ENCODE results near the gene SUMO2.
"Not testable (repeated sequence)": the region's sequence is repeated elsewhere in the genome, so short reads cannot be mapped to it uniquely, and the experiment has no call there.

Gene SUMO2

DNA sequence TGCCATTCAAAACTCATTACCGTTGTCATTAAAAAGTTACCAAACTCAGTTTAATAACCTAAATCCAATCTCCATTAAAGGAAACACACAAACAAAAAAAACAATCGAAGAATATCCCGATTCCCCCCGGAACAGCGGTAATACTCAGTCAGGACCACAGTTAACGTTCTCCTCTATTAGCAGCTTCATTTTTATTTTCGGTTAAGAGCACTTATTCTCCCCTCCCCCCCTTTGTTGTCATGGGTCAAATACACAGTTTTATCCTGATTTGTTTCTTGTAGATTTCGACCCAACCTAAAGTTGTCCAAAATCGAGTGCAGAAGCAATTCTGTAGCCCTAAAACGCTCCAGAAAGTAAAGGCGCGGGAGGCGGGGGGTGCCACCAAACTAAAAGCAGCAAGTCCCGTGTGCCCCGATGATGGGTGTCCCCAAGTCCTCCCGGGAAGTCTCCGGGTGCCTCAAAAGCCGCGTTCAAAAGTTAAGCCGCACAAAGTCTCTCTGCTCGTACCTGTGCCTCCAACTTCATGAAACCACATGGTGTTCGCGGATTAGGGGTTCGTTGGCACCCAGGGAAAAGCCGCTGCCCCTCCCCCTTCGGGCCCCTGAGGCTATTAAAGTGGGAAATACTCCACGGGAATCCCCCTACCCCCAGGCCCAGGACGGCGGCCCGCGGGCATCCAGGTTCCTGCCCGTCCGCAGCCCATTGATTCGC is 996 bp downstream of the SUMO2 start:
- DNase-seq, result no peak

GRCh38 chr17:75181110-75181509 is 1.6 kb downstream of the SUMO2 start:
- no peak for DNase-seq

GRCh38 chr17:75178453-75178852 is 4.3 kb downstream of the SUMO2 start:
- DNase-seq, result no peak

- no peak for DNase-seq
Observed at GRCh38 chr17:75176625-75177024, 6.1 kb downstream of the SUMO2 start.

DNA sequence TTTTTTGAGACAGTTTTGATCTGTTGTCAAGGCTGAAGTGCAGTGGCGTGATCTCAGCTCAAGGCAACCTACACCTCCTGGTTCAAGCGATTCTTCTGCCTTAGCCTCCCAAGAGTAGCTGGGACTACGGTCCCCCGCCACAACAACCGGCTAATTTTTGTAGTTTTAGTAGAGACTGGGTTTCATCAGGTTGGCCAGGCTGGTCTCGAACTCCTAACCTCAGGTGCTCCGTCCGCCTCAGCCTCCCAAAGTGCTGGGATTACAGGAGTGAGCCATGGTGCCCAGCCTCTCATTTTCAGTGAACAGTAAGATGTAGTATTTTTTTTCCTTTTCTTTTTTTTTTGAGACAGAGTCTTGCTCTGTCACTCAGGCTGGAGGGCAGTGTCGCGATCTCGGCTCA is 7.8 kb downstream of the SUMO2 start:
- no peak for DNase-seq

DNA sequence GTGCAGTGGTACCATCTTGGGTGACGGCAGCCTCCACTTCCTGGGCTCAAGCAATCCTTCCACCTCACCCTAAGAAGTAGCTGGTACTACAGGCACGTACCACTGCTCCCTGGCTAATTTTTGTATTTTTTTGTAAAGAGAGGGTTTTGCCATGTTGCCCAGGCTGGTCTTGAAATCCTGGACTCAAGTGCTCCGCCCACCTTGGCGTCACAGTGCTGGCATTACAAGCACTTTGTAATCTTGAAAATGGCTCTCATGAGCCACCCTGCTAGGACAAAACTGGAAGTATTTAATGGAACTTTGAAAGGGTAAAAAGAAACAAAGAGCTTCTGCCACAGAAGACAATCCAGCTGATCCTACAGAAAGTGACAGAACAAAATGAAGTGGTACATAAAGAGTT is 9.2 kb downstream of the SUMO2 start:
- no peak for DNase-seq

DNA sequence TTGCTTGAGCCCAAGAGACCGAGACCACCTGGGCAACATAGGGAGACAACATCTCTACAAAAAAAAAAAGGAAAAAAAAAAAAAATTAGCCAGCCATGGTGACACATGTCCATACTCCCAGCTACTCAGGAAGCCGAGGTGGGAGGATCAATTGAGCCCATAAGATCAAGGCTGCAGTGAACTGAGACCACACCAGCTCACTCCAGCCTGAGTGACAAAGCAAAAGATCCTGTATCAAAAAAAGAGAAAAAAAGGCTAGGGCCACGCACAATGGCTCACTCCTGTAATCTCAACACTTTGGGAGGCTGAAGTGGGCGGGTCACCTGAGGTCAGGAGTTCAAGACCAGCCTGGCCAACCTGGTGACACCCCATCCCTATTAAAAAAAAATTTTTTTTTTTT is 13.8 kb downstream of the SUMO2 start:
- no peak for DNase-seq

DNA sequence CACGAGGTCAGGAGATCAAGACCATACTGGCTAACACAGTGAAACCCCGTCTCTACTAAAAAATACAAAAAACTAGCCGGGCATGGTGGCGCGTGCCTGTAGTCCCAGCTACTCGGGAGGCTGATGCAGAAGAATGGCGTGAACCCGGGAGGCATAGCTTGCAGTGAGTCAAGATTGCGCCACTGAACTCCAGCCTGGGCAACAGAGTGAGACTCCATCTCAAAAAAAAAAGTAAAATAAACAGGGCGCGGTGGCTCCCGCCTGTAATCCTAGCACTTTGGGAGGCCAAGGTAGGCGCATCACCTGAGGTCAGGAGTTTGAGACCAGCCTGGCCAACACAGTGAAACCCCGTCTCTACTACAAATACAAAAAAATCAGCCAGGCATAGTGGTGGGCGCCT is 18.2 kb downstream of the SUMO2 start:
- not testable (repeated sequence) for DNase-seq

DNA sequence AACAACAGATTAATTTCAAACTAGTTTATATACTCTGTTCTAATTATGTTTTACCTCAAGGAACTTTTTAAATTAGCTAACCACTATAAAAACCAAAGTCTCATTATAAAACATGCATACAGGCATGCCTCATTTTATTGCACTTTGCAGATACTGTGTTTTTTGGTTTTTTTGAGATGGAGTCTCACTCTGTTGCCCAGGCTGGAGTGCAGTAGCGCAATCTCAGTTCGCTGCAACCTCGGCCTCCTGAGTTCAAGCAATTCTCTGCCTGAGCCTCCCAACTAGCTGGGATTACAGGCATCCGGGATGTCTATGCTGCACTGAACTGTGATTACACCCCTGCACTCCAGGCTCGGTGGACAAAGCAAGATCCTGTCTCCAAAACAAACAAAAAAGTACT is 19.7 kb downstream of the SUMO2 start:
- DNase-seq, result no peak

GRCh38 chr17:75160211-75160610 is 22.5 kb downstream of the SUMO2 start:
- no peak for DNase-seq

GRCh38 chr17:75159196-75160031 is 23.3 kb downstream of the SUMO2 start:
- no peak for DNase-seq

- not testable (repeated sequence) for DNase-seq
Observed at GRCh38 chr17:75158480-75158879, 24.3 kb downstream of the SUMO2 start.

- DNase-seq, result no peak
Observed at GRCh38 chr17:75155191-75155601, 27.6 kb downstream of the SUMO2 start.

DNA sequence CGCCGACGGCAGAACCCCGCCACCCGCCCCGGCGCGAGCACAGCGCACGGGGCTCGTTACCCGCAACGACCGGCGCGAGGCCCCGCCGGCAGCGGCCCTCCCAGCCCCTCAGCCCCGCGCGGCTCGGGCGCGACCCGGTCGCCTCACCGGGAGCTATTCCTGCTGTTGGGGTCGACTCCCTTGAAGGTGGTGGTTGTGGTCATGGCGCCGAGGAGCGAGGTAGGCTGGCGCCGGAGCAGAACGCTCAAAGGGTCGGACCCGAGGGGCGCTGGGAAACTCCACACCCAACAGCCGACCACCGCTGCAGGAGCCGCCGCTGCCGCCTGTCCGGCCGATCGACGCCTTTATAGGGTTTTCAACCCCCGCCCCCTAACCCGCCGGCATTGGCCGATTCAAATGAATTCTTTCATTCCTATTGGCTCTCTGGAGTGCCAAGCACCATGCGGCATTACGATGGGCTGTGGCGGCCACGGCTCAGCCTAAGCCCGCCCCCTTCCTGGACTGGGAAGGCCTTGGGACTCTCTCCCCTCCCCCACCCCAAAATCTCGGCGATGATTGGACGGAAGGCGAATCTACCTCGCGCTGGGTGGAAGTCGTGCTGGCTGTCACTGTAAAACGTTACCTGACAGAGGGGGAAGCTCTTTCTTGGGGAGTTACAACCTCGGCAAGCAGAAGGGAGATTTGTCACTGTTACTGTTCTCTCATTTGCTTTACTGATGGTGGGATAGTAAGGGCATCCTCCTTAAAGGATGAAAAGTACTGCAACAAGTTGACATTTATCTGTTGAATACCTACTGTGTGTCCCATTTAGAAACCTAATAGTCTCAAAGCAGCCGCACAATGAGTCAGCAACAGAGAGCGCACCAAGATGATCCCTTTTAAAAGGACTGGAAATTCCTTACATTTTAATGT is 28.3 kb downstream of the SUMO2 start, which contains the start of gene JPT1:
Gene JPT1, minus strand, starts transcription at position 318 of the 912 bp plus-strand sequence. Its CDS starts 115 bp downstream, at position 203.
- peak; percentile 98 for DNase-seq

GRCh38 chr17:75153780-75154194 is 29.0 kb downstream of the SUMO2 start:
- DNase-seq, result no peak

DNA sequence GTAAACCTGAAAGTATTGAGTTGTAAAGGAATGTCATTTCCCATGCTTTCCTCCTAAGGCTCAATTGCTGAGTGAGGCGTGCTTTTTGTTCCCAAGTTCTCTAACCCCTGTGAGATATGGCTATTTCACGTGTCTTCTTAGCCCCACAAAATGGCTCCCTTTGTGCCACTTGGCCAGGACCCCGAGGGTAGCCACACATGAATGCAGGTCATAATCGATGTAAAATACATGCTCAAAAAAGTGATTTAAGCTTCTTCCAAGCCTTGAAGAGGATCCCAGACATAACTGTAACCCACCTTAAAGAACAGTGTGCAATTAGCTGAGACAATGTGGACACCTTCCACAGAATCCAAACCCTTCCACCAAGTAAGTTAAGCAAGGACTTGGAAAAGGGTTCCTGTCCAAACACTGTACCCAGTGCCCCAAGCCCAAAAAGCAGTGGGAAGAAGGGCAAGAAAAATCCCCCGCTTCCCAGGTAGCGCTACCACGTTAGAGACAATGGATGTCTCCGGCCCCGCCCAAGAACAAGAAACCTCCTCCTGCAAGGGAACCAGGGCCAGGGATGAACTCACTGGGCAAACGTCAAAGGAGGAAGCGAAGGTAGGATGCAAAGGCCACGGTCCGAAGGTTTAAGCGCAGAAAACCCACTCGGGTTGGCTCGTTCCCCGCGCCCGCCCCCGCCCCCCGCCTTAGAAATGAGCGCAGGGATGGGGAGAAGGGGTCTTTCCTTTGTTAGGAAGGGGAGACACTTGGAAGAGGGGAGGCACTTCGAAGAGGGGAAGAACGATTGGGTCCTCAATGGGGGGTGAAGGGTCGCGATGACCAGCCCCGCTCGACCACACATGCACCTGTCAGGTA is 29.6 kb downstream of the SUMO2 start:
- DNase-seq, result no peak

- no peak for DNase-seq
Observed at GRCh38 chr17:75152523-75152921, 30.2 kb downstream of the SUMO2 start.

DNA sequence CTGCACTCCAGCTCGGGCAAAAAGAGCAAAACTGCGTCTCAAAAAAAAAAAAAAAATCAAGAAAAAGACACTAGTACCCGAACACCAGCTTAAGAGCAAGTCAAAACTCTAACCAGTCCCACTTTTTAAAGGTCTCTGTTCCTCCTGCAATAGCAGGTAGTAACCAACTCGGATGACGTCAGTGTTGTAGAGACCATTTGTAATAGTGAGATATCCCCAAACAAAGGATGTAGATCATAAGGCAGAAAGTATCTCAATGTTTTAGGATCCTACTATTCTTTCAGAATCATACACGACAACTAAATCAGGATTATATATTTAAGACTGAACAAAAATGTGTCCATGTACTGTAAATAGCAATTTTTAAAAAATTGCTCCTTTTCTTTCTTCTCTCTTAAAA is 30.8 kb downstream of the SUMO2 start:
- no peak for DNase-seq

DNA sequence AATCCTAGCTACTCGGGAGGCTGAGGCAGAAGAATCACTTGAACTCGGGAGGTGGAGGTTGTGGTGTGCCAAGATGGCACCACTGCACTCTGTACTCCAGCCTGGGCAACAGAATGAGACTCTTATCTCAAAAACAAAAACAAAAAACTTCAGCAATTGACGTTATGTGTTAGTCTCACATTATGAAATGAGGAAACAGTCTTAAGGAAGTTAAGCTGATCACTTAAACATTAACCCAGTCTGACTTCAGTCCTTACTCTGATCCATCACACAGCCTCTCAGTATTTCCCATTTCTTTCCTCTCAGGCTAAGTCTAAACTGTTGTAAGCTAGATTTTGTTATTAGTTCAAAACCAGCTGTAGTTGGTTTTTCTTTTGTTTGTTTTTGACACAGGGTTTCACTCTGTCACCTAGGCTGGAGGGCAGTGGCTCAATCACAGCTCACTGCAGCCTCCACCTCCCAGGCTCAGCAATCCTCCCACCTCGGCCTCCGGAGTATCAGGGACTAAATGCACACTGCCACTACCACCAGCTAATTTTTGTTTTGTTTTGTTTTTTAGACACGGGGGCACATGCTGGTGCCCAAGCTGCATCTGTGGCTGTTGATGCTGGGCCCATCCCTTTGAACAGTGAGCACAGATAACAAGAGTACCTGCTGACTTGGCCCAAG is 34.7 kb downstream of the SUMO2 start:
- DNase-seq, result no peak

DNA sequence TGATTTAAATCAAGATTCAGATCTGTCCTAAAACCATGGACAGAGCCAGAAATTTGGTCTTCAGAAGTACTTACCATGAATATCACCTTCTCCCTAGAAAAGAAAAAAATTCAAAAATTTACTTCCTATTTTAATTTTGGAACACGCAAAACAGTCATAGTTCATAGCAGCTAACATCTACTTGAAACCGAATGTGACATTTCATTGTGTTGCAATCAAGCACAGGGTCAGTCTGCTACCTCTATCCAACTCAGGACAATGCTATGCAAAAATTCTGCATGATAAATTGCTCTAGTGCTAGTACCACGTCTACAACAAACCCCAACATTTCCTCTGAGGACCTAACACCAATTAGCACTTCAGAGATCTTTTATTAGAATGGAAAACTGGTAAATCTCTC is 36.2 kb downstream of the SUMO2 start:
- no peak for DNase-seq

DNA sequence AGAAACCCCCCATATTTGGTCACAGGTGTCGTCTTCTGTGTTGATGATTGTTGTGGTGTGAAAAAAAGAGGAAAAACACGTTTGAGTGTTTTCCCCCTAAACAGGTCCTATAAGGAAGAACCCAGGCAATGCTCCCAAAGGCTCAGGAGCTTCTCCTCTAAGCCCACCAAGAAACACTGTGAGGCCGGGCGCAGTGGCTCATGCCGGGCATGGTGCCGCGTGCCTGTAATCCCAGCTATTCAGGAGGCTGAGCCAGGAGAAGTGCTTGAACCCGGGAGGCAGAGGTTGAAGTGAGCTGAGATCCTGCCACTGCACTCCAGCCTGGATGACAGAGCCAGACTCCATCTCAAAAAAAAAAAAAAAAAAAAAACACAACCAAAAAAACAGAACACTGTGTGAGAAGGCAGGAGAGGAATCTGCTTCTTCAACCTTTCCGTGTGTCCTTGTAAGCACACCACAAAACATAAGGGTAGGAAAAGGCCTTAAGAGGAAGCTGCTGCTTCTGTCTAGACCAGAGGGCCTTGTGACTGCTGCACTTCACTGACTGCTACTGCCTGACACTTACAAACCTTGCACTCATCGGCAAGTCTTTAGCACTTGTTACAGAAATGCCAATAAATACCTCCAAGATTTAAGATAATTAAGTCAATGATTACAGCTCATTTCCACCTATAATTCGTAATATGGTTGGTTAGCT is 37.8 kb downstream of the SUMO2 start:
- DNase-seq, result no peak
